GM19240 (cell line): ENCODE data around the gene PLOD3.

Experiments
- DNase-seq: peaks from one replicate; pipeline ENCODE4 v3.0.0; 2011; ENCODE audit warnings: low spot score; ENCODE audit not compliant: insufficient read length

The PLOD3 gene

DNA sequence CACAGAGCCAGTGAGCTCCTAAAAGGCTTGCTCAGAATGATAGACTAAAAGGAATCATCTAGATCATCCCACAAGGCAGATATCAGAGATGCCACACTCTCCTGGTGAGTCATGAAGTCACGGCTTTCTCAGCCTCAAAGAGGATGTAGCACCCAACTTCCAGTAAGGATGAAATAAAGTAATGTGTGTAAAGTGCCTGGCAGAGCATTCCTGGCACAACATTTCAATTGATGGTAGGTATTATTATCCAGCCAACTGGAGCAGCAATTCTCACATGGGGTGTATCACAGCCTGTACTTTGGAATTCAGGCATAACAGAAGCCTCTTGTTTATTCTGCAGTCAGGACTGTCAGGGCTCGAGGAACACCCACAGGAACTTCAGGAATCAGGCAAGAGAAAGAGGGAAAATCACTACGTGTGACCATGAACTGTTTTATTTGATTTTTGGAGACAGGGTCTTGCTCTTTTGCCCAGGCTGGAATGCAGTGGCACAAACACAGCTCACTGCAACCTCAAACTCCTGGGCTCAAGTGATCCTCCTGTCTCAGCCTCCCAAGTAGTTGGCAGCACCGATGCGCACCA is 32.0 kb downstream of the PLOD3 start:
- no peak for DNase-seq

DNA sequence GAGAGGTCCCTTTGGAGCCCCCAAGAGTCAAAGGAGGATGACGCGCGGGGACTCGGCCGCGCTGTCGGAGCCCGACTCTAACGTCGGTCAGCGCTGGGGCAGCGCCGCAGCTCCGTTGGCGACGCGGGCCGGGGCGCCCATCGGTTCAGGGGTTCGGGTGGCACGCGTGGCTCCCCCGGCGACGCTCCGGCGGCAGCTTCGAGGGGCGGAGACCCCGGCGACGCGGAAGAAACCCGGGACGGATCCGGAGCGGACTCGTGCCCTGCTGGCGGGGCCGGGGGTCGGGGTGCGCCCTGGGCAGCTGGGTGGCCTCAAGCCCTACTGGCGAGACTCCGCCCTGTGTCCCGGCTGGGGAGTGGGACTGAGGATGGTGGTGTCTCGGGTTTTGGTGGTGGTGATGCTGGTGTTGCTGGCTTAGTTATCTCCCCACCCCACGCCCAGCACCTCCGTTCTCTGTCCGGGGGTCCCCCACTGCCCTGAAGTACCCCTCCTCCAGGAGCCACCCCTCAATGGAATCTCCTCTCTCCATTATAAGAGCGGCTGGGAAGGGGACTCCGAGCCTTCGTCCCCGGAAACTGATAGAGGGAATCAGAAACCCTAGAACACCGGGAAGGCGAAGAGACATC is 37.1 kb downstream of the PLOD3 start, which contains the start of gene NAT16:
Gene NAT16, minus strand, starts transcription at position 164 of the 626 bp plus-strand sequence. CDS start 5,486 bp downstream, outside the sequence.
- no peak for DNase-seq

DNA sequence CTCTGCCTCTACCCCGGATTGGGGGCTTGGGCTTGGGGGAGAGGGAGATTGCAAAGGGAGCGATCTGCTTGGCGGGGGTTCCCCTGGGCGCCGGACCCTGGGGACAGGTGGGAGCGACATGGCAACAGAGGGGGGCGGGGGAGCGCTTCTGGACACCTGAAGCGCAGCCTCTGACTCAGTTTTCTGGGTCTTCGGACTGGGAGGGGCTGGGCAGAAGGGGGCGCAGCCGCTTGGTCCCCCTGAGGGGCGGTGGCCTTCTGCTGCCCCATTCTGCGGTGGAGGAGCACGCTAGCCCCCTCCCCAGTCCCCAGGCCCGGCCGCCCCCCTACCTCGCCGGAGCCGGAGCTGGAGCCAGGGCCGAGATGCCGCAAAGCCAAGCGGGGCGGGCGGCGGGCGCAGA is 37.7 kb downstream of the PLOD3 start:
- no peak for DNase-seq

DNA sequence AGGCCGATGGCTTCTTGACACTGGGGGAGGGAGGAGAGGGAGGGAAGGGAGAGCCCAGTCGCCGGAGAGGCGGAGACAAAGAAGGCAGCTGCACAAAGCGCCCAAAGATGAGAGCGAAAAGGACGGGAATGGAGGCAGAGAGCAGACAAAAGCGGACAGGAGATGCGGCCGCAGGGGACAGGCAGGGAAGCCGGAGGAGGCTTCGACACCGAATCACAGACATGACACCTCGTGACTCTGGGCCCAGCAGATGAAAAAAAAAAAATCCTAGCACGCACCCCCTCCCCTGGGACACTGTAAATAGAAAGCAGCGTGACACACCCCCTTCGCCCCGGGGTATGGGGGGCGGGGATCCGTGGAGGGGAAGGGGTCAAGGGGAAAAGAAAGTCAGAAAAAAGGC is 38.3 kb downstream of the PLOD3 start:
- DNase-seq, result no peak

DNA sequence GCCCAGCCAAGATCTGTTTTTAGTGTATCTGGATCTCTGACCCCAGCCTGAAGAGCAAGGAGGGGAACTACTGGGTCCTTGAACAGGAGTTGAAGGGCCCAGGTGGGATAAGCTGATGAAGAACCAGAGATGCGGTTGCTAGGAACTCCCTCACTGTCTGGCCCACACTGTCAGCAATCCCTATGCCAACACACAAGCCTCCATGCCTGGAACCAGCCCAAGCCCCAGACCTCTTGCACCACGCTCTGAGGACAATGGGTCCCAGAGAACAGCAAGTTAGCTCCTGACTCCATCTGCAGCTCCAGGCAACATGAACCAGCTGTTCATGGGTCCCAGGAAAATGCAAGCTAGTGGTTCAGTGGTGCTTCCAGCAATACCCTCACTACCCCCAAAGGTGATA is 39.7 kb downstream of the PLOD3 start:
- no peak for DNase-seq

DNA sequence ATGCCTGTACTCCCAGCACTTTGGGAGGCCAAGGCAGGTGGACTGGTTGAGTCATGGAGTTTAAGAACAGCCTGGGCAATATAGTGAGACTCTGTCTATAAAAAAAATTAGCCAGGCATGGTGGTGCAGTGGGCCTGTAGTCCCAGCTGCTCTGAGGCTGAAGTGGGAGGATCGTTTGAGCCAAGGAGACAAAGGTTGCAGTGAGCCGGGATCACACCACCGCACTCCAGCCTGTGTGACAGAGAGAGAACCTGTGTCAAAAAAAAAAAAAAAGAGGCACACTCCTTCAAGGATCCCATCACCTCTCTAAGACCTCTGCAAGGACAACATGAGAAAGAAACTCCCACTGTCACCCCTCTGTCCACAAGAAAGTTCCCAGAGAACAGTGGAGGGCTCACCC is 41.7 kb downstream of the PLOD3 start:
- no peak for DNase-seq

DNA sequence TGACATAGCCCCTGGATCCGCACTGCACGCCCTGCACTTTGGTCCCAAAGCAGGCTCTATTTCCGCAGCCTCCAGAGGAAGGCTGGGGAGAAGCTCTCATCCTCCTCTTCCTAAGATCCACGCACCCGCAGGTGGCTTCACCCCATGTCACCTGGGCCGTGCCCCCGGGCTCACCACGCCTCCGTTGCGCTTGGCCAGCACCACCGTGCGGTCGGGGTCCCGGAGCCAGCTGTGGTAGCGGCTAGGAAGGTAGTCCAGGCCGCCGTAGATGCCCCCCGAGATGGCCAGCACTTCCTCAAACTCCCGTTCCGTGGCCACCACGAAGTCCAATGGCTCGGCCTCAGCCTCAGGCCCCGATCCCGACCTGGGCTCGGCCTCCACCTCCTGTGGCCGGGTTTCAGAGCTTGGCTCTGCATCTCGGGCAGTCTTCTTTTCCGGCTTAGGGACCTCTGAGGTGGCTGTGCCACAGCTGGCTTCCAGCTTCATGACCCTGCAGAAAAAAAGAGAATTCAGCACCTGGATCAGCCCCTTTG is 43.0 kb downstream of the PLOD3 start:
- DNase-seq, result no peak

DNA sequence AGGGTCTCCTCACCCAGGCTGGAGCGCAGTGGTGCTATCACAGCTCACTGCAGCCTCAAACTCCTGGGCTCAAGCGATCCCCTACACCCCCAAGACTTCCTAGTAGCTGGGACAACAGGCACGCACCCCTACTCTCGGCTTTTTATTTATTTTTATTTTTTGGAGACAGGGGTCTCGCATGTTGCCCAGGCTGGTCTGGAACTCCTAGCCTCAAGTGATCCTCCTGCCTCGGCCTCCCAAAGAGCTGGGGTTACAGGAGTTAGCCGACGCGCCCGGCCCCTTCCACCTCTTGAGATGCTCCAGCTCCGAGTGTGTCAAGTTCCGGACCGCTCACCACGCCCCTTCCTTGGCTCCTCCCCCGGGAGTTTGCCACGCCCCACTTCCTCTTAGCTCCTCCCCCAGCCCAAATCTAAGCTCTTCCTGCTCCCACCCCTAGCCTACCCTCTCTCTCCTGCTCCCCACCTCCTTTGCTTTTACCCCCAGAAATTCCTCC is 43.6 kb downstream of the PLOD3 start:
- DNase-seq, result peak; percentile 73

DNA sequence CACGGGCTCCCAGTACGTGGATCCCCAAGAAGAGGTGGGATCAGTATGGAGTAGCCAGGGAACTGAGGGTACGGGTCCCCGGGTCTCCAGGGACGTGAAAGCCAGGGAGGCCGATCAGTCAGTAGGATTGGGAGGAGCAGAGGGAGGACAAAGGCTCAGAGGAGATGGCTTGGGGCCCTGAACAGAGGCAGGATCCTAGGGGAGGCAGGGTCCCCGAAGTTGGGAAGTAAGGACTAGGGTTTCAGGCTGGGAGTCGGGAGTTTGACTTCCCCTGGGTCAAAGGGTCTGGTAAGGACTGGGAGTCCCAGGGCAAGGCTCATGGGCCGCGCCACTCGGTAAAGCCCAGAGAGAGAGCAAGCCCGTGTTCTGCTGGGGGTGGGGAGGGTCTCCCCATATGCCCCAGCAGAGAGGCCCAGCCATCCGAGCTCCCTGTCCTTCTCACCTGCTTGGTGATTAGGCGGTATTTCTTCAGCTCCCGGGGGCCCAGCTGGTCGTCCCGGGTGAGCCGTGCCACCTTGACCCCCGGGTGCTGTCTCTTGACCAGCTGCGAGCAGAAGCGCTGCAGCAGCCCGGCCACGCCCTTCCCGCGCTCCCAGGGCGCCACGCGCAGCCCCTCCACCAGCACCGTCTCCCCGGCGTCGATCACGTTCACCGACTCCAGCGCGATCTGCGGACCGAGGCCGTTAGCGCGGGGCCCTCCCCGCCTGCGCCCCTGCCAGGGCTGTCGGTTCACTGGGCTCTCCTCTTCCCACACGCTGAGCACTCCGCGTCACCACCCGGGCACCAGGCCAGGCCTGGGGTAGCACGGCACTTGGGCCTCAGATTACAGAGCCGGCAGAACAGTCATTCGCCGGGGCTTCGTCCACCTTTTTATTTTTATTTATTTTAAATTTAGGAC is 44.3 kb downstream of the PLOD3 start:
- DNase-seq, result no peak

DNA sequence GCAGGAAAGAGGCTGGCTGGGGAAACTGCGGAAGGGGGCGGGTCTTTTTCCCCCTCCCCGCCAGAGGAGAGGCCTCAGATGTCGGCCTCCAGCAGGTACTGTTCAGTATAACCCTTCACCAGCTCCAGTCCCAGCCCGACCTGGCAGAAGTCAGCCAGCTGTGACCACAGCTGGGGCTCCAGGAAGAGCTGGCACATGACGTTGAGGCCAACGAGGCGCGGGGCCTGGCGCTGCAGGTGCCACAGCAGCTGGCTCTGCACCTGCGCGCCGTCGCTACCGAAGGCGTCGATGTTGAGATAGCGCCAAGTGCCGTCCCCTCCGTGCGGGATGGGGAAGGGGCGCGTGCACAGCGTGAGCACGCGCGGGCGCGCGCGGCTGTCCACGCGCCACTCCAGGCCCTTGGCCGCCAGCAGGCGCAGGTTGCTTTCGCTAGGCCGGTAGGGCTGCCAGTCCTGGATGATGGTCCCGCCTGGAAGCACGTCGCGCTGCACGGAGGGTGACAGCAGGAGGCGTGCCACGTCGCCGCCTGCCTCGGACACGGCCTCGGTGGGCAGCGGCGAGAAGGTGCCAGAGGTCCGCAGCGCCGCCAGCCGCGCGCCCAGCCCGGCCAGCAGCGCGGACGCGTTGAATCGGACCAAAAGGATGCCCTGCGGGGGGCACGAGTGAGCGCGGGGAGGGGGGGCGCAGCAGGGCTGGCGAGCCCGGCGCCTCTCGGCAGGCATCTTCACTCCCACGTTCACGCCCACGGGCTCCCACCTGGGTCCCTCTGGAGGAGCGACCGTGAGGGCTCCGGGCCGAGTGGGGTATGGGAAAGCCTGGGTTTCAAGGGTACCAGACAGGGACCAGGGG is 45.2 kb downstream of the PLOD3 start:
- no peak for DNase-seq

DNA sequence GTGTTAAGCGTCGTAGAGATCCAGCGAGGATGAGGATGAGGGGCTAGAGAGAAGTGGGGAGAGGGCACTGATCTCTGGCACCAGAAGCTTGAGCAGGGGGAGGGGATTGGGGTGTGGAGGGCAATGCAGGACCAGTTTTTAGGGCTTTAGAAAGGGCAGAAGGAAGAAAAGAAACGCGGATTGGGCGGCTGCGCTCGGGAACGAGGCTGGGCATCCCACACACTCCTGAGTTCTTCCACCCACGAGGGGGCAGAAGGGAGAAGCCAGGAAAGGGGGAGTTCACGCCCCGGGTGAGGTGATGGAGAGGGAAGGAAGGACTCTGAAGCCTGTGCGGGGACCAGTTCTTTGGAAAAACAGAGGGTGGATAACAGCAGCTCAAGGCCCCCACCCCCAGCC is 45.9 kb downstream of the PLOD3 start:
- DNase-seq, result no peak

DNA sequence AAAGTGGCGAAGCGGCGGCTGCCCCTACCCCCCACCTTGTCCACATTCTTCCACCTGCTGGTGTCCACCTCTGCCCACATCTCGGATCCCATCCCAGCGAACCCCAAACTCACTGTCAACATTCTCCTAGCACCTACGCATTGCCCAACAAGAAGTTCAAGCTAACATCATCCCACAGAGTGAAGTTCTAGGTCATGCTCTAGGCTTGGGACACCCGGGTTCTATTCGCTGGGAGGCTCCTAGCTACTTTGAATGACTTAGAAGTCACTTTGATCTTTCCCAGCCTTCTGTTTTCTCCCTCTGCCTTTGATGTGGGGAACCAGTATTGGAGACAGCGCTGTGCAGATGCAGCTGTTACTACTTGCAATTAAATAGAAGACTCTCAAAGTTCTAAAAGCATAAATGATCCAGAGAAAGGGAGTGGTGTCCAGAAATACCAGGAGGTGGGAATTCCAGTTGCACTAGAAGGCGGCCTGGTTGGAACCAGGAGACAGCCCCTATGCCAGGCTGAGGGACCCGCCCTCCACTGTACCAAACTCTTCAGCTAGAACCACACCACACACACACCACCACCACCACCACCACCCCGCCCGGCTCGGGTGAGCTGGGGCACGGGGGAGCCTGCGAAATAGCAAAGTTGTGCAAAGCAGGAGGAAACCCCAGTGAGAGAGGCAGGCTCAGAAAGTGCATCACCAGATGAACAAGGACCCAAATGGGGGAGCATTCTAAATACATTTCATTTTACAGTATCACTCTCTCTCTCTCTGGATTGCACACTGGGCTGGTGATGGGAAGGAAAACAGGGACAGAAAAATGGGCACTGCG is 46.6 kb downstream of the PLOD3 start:
- no peak for DNase-seq

DNA sequence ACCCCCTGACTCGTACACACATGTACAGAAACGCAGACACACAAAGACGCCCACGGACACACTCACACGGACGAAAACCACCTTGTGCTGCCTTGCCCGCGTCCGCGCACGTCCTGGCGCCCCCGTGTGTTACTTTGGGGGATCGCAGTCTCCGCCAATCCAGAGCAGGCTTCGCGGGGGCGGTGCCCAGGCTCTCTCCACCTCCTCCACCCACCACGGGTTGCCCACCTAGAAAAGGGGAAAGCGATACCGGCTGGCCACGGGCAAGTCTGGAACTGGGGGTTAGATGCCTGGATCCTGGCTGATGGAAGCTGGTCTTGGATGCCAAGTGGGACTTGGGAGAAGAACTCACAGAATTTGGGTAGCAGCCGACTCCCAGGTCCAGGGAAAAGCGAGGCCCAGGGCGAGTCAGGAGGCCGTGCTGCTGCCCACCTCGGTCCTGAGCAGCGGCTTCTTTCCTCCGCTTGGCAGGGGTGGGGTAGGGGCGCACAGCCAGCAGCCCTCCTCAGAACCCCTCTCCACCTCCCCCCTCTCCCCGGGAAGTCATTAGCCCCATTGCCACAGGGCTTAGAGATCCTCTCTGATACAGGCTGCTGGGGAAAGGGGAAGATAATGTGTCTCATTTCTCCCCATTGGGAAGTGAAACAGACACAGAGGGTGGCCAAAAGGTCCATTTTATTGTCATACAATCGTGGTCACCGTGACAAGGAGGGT is 47.4 kb downstream of the PLOD3 start:
- peak; percentile 79 for DNase-seq

DNA sequence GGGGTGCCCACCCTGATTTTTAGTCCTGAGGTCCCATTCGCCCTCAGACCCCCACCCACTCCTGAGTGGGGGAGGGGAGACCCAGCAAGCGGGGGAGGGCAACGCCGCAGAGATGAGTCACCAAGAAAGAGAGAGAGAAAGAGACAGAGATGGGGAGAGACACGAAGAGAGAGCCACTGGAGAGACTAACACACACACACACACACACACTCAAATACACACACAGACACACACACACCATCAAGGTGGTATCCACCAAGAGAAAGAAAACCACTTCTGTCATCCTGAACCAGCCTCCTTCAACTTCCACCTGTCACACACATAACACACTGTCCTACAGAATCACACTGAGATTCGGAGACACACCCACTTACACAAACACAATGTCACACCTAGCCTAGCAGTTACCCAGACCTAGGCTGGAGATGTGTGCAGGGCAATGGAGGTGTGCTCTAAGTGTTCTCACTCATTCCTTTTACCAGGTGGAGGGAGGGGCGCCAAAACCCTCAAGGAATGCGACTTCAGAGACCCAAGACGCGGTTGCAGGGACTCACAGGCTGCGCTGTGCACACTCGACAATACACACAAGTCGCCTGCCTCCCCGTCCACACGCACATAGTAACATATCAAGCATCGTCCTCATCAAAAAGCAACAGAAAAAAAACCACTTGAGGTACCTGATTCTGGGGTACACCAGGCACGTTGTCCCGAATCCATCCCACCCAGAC is 48.1 kb downstream of the PLOD3 start:
- no peak for DNase-seq

DNA sequence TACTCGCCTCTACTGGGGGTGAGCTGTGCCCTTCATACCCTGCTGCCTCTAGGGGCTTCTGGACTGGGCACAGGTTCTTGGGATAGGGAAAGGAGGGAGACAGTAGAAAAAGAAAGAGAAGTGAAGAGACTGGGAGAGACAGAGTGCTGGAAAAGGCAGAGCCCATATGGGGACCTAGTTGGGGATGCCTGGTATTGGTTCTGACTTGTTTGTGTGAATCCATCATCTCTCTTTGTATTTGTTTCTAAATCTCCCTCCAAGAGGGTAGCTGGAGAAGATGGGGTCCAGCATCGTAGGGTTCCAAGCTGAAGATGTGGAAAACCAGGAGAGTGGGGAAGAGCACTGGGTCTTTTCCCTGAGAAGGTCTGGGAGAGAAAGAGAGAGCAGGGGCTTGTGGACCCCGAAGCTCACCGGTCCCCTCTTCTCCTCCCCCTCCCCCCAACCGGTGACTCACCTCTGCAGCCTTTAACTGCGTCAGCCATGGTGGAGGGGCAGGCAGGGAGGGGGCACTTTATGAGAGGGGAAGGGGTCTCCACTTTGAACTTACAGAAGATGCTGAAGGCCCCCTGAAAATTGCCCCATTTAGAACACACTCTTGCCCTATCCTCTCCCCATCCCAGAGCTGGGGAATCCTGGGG is 48.9 kb downstream of the PLOD3 start:
- DNase-seq, result no peak

DNA sequence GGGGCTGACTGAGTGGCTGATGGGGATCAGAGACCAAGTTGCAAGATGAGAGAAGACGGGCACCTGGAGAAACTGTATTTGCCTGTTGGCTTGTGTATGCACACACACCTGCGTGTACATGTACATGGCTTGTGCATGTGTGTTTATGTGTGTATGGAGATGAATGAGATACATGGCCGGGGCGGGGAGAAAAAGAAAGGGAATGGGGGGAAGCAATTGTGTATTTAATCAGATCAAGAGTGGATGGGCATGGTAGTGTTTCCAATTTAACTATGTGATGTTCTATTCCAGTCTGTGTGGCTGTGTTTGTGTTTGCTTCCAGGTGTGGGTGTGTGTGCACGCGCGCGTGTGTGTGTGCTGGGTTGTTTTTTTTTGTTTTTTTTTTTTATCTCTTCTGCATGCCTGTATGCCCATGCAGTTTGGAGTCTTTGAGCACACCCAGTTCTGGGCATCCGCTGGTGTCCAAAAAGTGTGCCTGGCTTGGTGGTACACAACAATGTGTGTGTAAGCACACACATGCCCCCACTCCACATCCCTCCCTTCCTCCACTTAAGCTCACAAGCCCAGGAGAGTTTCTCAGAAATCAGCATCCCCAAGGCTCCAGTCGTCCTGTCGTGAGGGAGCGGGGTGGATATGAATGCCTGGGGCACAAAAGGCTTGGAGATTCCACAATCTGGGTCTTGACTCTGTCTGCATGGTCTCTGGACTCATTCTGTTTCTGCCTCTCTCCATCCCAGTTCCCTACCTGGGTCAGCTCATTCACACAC is 49.6 kb downstream of the PLOD3 start:
- DNase-seq, result no peak

DNA sequence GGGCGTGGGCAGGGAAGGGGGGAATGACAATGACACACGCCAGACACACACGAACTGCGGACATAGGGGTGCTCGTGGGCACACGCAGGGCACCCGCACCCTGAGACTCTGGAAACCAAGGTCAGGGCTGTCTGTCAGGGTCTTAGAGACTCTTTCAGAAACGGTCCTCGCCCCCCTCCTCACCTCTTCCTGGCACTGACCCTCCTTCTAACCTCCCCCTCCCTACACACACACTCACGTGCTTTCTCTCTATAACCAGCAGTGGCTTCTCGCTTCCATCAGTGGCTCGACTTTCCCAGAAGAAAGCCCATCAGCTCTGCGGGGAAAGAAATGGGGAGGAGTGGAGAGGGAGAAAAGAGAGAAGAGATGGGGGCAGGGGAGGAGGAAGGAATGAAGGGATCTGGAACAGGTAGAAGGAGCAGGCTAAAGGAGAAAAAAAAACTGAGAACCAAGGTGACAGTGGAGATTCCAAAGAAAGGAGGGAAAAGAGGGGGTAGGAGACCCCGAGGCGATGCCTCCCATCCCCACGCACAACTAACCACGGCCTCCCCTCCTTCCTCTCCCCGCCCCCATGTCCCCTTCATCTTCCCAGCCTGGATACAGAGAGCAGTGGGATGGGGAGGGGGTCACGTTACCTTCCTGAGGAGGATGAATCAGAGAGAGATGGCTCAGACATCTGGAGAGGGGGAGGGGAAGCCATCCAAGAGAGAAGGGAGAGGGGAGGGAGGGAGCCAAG is 50.3 kb downstream of the PLOD3 start:
- no peak for DNase-seq
